KMS-11 (cell line): ENCODE results near the gene RETREG3.
"Not testable (repeated sequence)": the region's sequence is repeated elsewhere in the genome, so short reads cannot be mapped to it uniquely, and the experiment has no call there.

Experiments
- H2AFZ ChIP-seq: fragments of 200-600 bp; sonication (generic); 2 replicates; pipeline ENCODE4 v1.6.1; 2016; ENCODE audit warnings: antibody characterized with exemption, mixed run types, low read depth
- H3K27ac ChIP-seq: fragments of 200-600 bp; sonication (generic); 2 replicates; pipeline ENCODE4 v1.6.1; 2016; ENCODE audit warnings: mild to moderate bottlenecking, mixed run types
- H3K27me3 ChIP-seq: fragments of 200-600 bp; sonication (generic); 2 replicates; pipeline ENCODE4 v1.6.1; 2017; ENCODE audit warnings: mild to moderate bottlenecking, low read depth, mixed run types, moderate library complexity; ENCODE audit not compliant: insufficient read depth
- H3K36me3 ChIP-seq: fragments of 200-600 bp; sonication (generic); 2 replicates; pipeline ENCODE4 v1.6.1; 2017; ENCODE audit warnings: mild to moderate bottlenecking, mixed run types; ENCODE audit not compliant: insufficient read depth
- H3K4me1 ChIP-seq: fragments of 200-600 bp; sonication (generic); 2 replicates; pipeline ENCODE4 v1.6.1; 2016; ENCODE audit warnings: mild to moderate bottlenecking, low read depth, mixed run types; ENCODE audit not compliant: poor library complexity, severe bottlenecking
- H3K4me2 ChIP-seq: fragments of 200-600 bp; sonication (generic); 2 replicates; pipeline ENCODE4 v1.7.0; 2016; ENCODE audit warnings: mild to moderate bottlenecking, mixed run types
- H3K4me3 ChIP-seq: fragments of 200-600 bp; sonication (generic); IDR thresholded peaks from 2 replicates; pipeline ENCODE4 v1.6.1; 2017; ENCODE audit warnings: low read depth, low read length, mixed read lengths; ENCODE audit not compliant: insufficient read depth
- H3K79me2 ChIP-seq: fragments of 200-600 bp; sonication (generic); 2 replicates; pipeline ENCODE4 v1.6.1; 2016; ENCODE audit warnings: low read depth, mixed run types; ENCODE audit not compliant: insufficient read depth
- H3K9ac ChIP-seq: fragments of 200-600 bp; sonication (generic); 2 replicates; pipeline ENCODE4 v1.6.1; 2016; ENCODE audit warnings: mild to moderate bottlenecking, mixed run types
- H4K20me1 ChIP-seq: fragments of 200-600 bp; sonication (generic); 2 replicates; pipeline ENCODE4 v1.6.1; 2016; ENCODE audit warnings: mild to moderate bottlenecking, mixed run types; ENCODE audit not compliant: insufficient read depth
- TF ChIP-seq, protein P1 (sequence below): fragments of 200-600 bp; sonication (generic); conservative IDR thresholded peaks from 2 replicates; pipeline ENCODE4 v1.6.1; 2017; ENCODE audit warnings: low read depth, mild to moderate bottlenecking, antibody characterized with exemption, low read length, moderate library complexity, mixed read lengths

RETREG3 gene

DNA sequence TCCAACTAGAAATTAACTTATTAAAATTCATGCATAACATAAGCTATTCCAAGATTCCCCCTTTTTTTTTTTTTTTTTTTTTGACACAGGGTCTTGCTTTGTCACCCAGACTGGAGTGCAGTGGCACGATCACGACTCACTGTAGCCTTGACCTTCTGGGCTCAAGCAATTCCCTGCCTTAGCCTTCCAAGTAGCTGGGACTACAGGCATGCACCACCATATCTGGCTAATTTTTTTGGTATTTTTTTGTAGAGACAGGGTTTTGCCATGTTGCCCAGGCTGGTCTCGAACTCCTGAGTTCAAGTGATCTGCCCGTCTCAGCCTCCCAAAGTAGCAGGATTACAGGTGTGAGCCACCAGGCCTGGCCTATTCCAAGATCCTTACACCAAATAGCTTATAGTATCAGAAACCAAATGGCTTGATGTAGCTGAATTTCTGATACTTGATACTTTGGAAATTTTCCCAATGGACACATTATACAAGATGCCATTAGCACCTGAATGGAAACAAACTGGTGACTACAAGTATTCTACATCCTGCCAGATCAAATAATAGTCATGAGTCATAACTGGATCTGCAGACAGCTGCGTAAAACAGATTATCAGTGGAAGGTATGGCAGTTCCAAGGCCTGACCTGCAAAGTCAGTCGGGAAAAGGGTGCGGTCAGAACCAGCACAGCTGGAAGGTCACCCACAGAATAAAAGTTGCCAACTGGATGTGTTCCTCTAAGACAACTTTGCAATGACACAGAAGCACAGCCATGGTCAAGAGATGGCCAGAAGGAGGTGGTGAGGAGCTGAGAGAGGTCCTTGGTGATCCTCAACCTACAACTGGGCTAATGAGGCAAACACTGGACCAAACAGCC, 14.8 kb upstream of the RETREG3 start:
- no peak overlapping the region for H3K4me2 ChIP-seq
- H3K9ac ChIP-seq = no peak overlapping the region
- H3K4me3 ChIP-seq = no peak overlapping the region
- no peaks in the 10 kb centered on the region for H3K79me2 ChIP-seq
- no peaks in the 10 kb centered on the region for H4K20me1 ChIP-seq
- no peak overlapping the region for H3K27ac ChIP-seq
- no peaks in the 10 kb centered on the region for H3K36me3 ChIP-seq
- no peak overlapping the region for H2AFZ ChIP-seq
- TF ChIP-seq, protein P1, sequence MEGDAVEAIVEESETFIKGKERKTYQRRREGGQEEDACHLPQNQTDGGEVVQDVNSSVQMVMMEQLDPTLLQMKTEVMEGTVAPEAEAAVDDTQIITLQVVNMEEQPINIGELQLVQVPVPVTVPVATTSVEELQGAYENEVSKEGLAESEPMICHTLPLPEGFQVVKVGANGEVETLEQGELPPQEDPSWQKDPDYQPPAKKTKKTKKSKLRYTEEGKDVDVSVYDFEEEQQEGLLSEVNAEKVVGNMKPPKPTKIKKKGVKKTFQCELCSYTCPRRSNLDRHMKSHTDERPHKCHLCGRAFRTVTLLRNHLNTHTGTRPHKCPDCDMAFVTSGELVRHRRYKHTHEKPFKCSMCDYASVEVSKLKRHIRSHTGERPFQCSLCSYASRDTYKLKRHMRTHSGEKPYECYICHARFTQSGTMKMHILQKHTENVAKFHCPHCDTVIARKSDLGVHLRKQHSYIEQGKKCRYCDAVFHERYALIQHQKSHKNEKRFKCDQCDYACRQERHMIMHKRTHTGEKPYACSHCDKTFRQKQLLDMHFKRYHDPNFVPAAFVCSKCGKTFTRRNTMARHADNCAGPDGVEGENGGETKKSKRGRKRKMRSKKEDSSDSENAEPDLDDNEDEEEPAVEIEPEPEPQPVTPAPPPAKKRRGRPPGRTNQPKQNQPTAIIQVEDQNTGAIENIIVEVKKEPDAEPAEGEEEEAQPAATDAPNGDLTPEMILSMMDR = no peak
- H3K4me1 ChIP-seq = peaks cover 42% of the 10 kb centered on the region
- no peaks in the 10 kb centered on the region for H3K27me3 ChIP-seq

DNA sequence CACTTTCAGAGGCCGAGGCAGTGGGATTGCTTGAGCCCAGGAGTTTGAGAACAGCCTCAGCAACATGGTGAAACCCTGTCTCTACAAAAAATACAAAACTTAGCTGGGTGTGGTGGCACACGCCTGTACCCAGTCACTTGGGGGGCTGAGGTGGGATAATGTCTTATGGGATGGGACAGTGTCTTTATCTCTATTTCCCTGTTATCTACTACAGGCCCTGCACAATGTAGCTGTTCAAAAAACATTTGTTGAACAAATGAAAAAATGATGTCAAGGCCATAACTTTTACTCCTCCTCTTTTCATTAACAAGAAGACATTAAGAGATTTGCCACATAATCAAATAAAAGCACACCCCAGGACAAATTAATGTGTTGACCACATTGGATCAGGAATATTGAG, 14.1 kb upstream of the RETREG3 start:
- H2AFZ ChIP-seq = no peak overlapping the region
- H3K4me3 ChIP-seq = no peak overlapping the region
- no peaks in the 10 kb centered on the region for H3K79me2 ChIP-seq
- no peak overlapping the region for H3K4me2 ChIP-seq
- TF ChIP-seq, protein P1 = no peak
- H3K27ac ChIP-seq = no peak overlapping the region
- H3K4me1 ChIP-seq = peaks cover 46% of the 10 kb centered on the region
- no peaks in the 10 kb centered on the region for H3K36me3 ChIP-seq
- H4K20me1 ChIP-seq = no peaks in the 10 kb centered on the region
- no peaks in the 10 kb centered on the region for H3K27me3 ChIP-seq
- H3K9ac ChIP-seq = no peak overlapping the region

DNA sequence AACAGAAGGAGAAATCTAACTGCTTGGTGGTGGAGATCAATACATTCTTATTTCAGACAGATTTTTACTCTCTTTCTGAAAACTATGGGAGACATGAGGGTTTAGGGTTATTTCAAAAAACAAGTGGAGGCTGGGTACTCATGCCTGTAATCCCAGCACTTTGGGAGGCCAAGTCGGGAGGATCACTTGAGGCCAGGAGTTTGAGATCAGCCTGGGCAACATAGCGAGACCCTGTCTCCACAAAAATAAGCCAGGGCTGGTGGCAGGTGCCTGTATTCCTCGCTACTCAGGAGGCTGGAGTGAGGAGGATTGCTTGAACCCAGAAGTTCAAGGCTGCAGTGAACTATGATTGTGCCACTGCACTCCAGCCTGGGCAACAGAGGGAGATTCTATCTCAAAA, 12.8 kb upstream of the RETREG3 start:
- not testable (repeated sequence) for H3K36me3 ChIP-seq, H3K4me3 ChIP-seq, H4K20me1 ChIP-seq, H2AFZ ChIP-seq, H3K4me2 ChIP-seq, H3K79me2 ChIP-seq, H3K27me3 ChIP-seq, H3K27ac ChIP-seq, H3K9ac ChIP-seq
- peaks cover 58% of the 10 kb centered on the region for H3K4me1 ChIP-seq

DNA sequence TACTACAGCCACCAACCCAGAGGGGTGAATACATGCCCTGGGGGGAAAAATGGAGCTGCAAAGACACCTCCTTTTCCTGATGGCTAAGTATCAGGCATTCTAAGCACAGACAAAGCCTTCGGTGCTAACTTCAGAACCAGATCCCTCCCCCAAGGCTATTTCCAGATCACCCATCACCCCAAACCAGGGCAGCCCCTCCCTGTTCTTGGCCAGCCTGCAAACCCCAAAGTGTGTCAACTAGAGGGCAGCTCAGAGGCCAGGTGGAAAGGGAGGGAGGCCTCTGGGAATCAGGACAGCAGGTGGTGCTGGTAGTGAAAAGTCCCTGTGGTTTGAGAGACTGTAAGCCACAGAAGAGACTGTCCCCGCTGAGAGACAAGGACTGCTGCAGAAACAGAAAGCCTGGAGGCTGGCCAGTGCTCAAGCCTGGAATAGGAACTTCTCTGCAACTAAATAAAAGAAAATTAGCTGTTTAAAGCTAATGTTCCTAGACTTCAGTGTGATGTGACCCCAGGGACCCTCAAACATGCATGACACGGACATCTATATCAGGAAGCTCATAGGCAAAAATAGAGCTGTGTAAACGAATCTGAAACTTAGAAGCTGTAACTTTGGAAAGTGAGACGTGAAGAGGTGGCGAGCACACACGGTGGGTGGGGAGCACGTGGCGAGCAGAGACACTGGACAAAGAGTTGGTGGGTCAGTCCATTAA, 9.4 kb upstream of the RETREG3 start:
- H3K4me2 ChIP-seq = peak overlapping the region; percentile 91
- H3K36me3 ChIP-seq = no peaks in the 10 kb centered on the region; the same call in 1 of the 2 replicates
- H3K79me2 ChIP-seq = no peaks in the 10 kb centered on the region
- peaks cover 71% of the 10 kb centered on the region for H3K4me1 ChIP-seq
- H3K9ac ChIP-seq = peak overlapping the region; percentile 27; the same call in 1 of the 2 replicates
- H4K20me1 ChIP-seq = no peaks in the 10 kb centered on the region
- TF ChIP-seq, protein P1 = no peak; the same call in 1 of the 2 replicates
- H3K27me3 ChIP-seq = no peaks in the 10 kb centered on the region
- no peak overlapping the region for H2AFZ ChIP-seq
- H3K4me3 ChIP-seq = no peak overlapping the region
- peak overlapping the region; percentile 74 for H3K27ac ChIP-seq
